Measurements from ENCODE around the gene DKKL1.

DNA sequence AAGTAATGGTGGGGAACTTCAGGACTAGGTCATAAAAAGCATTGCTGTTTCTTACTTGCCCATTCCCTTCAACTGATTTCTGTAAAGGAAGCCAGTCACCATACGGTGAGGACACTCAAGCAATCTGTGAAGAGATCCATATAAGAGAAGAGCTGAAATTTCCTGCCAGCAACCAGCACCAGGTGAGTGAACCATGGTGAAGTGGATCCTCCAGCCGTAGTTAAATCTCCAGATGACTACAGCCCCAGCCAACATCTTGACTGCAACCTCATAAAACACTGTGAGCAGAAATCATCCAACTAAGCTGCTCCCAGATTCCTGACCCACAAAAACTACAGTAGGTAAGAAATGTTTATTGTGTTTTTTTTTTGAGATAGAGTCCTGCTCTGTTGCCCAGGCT, 34.9 kb upstream of the DKKL1 start:
- TF ChIP-seq CHD2 (IDR thresholded peaks at IDR 0.05; ENCODE audit: low read length, partially characterized antibody) (no peak), FOXJ3 (CRISPR knock-in tag; IDR thresholded peaks at IDR 0.05) (no peak), MEF2A (IDR thresholded peaks at IDR 0.05; ENCODE audit: borderline replicate concordance, low read depth) (no peak), POLR2AphosphoS5 (IDR thresholded peaks at IDR 0.05; ENCODE audit: low read depth, low read length) (no peak), EZH2phosphoT487 (IDR thresholded peaks at IDR 0.05; ENCODE audit: borderline replicate concordance, low read depth) (no peak), YY1 (IDR thresholded peaks at IDR 0.05; ENCODE audit: low read depth) (no peak), RFX5 (IDR thresholded peaks at IDR 0.05; ENCODE audit: low read length) (no peak), GABPA (IDR thresholded peaks at IDR 0.05; ENCODE audit: low read depth) (no peak)
- TF ChIP-seq, protein P1, sequence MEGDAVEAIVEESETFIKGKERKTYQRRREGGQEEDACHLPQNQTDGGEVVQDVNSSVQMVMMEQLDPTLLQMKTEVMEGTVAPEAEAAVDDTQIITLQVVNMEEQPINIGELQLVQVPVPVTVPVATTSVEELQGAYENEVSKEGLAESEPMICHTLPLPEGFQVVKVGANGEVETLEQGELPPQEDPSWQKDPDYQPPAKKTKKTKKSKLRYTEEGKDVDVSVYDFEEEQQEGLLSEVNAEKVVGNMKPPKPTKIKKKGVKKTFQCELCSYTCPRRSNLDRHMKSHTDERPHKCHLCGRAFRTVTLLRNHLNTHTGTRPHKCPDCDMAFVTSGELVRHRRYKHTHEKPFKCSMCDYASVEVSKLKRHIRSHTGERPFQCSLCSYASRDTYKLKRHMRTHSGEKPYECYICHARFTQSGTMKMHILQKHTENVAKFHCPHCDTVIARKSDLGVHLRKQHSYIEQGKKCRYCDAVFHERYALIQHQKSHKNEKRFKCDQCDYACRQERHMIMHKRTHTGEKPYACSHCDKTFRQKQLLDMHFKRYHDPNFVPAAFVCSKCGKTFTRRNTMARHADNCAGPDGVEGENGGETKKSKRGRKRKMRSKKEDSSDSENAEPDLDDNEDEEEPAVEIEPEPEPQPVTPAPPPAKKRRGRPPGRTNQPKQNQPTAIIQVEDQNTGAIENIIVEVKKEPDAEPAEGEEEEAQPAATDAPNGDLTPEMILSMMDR (IDR thresholded peaks at IDR 0.05), result no peak
- TF ChIP-seq, protein P2, sequence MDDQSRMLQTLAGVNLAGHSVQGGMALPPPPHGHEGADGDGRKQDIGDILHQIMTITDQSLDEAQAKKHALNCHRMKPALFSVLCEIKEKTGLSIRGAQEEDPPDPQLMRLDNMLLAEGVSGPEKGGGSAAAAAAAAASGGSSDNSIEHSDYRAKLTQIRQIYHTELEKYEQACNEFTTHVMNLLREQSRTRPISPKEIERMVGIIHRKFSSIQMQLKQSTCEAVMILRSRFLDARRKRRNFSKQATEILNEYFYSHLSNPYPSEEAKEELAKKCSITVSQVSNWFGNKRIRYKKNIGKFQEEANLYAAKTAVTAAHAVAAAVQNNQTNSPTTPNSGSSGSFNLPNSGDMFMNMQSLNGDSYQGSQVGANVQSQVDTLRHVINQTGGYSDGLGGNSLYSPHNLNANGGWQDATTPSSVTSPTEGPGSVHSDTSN (IDR thresholded peaks at IDR 0.05), result no peak
- TF ChIP-seq, protein P3, sequence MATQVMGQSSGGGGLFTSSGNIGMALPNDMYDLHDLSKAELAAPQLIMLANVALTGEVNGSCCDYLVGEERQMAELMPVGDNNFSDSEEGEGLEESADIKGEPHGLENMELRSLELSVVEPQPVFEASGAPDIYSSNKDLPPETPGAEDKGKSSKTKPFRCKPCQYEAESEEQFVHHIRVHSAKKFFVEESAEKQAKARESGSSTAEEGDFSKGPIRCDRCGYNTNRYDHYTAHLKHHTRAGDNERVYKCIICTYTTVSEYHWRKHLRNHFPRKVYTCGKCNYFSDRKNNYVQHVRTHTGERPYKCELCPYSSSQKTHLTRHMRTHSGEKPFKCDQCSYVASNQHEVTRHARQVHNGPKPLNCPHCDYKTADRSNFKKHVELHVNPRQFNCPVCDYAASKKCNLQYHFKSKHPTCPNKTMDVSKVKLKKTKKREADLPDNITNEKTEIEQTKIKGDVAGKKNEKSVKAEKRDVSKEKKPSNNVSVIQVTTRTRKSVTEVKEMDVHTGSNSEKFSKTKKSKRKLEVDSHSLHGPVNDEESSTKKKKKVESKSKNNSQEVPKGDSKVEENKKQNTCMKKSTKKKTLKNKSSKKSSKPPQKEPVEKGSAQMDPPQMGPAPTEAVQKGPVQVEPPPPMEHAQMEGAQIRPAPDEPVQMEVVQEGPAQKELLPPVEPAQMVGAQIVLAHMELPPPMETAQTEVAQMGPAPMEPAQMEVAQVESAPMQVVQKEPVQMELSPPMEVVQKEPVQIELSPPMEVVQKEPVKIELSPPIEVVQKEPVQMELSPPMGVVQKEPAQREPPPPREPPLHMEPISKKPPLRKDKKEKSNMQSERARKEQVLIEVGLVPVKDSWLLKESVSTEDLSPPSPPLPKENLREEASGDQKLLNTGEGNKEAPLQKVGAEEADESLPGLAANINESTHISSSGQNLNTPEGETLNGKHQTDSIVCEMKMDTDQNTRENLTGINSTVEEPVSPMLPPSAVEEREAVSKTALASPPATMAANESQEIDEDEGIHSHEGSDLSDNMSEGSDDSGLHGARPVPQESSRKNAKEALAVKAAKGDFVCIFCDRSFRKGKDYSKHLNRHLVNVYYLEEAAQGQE (IDR thresholded peaks at IDR 0.05; ENCODE audit: low read depth, low read length), result no peak
- TF ChIP-seq, protein P4, sequence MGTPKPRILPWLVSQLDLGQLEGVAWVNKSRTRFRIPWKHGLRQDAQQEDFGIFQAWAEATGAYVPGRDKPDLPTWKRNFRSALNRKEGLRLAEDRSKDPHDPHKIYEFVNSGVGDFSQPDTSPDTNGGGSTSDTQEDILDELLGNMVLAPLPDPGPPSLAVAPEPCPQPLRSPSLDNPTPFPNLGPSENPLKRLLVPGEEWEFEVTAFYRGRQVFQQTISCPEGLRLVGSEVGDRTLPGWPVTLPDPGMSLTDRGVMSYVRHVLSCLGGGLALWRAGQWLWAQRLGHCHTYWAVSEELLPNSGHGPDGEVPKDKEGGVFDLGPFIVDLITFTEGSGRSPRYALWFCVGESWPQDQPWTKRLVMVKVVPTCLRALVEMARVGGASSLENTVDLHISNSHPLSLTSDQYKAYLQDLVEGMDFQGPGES (IDR thresholded peaks at IDR 0.05; ENCODE audit: low read depth, low read length), result no peak

Data from SK-N-SH (cell line).